B cell (primary cell): ENCODE measurements around the gene STUM. TPM values are rescaled to one million over a fixed set of nuclear protein-coding genes. Genes with fewer than 3 reads are reported as not detected.

Source experiments
- ATAC-seq: fragments of 200-7000 bp; cut with Tn5 transposase; one replicate; pipeline ENCODE4 v1.10.0; 2021; ENCODE audit warnings: low read depth, mild to moderate bottlenecking, moderate number of reproducible peaks, moderate library complexity
- CTCF ChIA-PET: fragments of 350-600 bp; sonication (Branson Sonifier 250); formaldehyde crosslinking; loops from one replicate; lab custom pipeline; 2021; ENCODE audit warnings: antibody characterized with exemption, inconsistent platforms; lab: Charles Lee
- POLR2A ChIA-PET: fragments of 350-600 bp; sonication (Branson Sonifier 250); formaldehyde crosslinking; loops from one replicate; lab custom pipeline; 2021; ENCODE audit warnings: antibody characterized with exemption; lab: Charles Lee
- DNase-seq: peaks from one replicate; pipeline ENCODE4 v3.0.0; 2013
- H2AFZ ChIP-seq: 2 replicates; pipeline ENCODE4 v1.6.1; 2012; ENCODE audit warnings: mild to moderate bottlenecking, low read depth, low read length; ENCODE audit not compliant: insufficient read depth, poor library complexity, severe bottlenecking
- H3K27ac ChIP-seq, 2 donors: 1 replicate in 1 of 2; 2 replicates in 1 of 2; pipeline ENCODE4 v1.5.1; 2012 to 2013; ENCODE audit warnings: low read length in 2 of 2, mild to moderate bottlenecking in 2 of 2, moderate library complexity in 1 of 2
- H3K27me3 ChIP-seq, 4 experiments: fragments of 200-600 bp in 1 of 4; sonication (generic) in 1 of 4; replicated peaks in 1 of 4; 1 replicate in 2 of 4; 2 replicates in 2 of 4; pipeline versions ENCODE4 v1.6.1 to v1.7.0; 2013 to 2016; ENCODE audit warnings: low read length in 3 of 4, mild to moderate bottlenecking in 2 of 4, mixed read lengths in 1 of 4, moderate library complexity in 1 of 4; ENCODE audit not compliant: insufficient read depth in 4 of 4, control insufficient read depth in 3 of 4; ENCODE audit errors: control extremely low read depth in 1 of 4
- H3K36me3 ChIP-seq, 2 experiments: replicated peaks in 1 of 2; 1 replicate in 1 of 2; 2 replicates in 1 of 2; pipeline versions ENCODE4 v1.6.1 to v1.7.1; 2013; ENCODE audit warnings: low read length in 1 of 2; ENCODE audit not compliant: insufficient read depth in 2 of 2, control insufficient read depth in 1 of 2; ENCODE audit errors: control extremely low read depth in 1 of 2, extremely low read depth in 1 of 2
- H3K4me1 ChIP-seq, 2 donors: fragments of 200-600 bp in 1 of 2; sonication (generic) in 1 of 2; 1 replicate in 1 of 2; 2 replicates in 1 of 2; pipeline versions ENCODE4 v1.5.1 to v1.6.1; 2013 to 2017; ENCODE audit warnings: low read length in 2 of 2; ENCODE audit not compliant: control insufficient read depth in 2 of 2, insufficient read depth in 2 of 2
- H3K4me2 ChIP-seq: replicated peaks from 2 replicates; pipeline ENCODE3; 2012; ENCODE audit warnings: mild to moderate bottlenecking, low read depth, low read length; ENCODE audit not compliant: poor library complexity, severe bottlenecking
- H3K4me3 ChIP-seq, 5 experiments: fragments of 200-600 bp in 1 of 5; sonication (generic) in 1 of 5; 1 replicate in 3 of 5; 2 replicates in 2 of 5; pipeline versions ENCODE4 v1.5.1 to v1.7.0; 2011 to 2016; ENCODE audit warnings: low read length in 4 of 5, mild to moderate bottlenecking in 4 of 5, low read depth in 2 of 5, control low read depth in 1 of 5, moderate library complexity in 1 of 5; ENCODE audit not compliant: insufficient read depth in 1 of 5; ENCODE audit errors: control extremely low read depth in 1 of 5, extremely low read depth in 1 of 5
- H3K79me2 ChIP-seq: fragments of 200-600 bp; sonication (generic); one replicate; pipeline ENCODE4 v1.6.0; 2016; ENCODE audit warnings: low read length; ENCODE audit not compliant: control insufficient read depth, insufficient read depth
- H3K9ac ChIP-seq: fragments of 200-600 bp; sonication (generic); 2 replicates; pipeline ENCODE4 v1.6.1; 2017; ENCODE audit warnings: mild to moderate bottlenecking, low read length, moderate library complexity
- H3K9me3 ChIP-seq, 3 donors: one replicate each; pipeline versions ENCODE4 v1.6.1 to v1.7.1; 2013; ENCODE audit warnings: low read length in 2 of 3; ENCODE audit not compliant: control insufficient read depth in 2 of 3, insufficient read depth in 1 of 3; ENCODE audit errors: control extremely low read depth in 1 of 3
- H4K20me1 ChIP-seq: 2 replicates; pipeline ENCODE4 v1.6.0; 2012; ENCODE audit warnings: mild to moderate bottlenecking, low read length; ENCODE audit not compliant: insufficient read depth, control insufficient read depth, poor library complexity, severe bottlenecking
- H3K27ac Mint-ChIP-seq: one replicate; pipeline ENCODE4 v1.8.0; 2021; ENCODE audit warnings: mixed read lengths
- H3K27me3 Mint-ChIP-seq: one replicate; pipeline ENCODE4 v1.8.0; 2021; ENCODE audit warnings: mixed read lengths
- H3K4me1 Mint-ChIP-seq: one replicate; pipeline ENCODE4 v1.8.0; 2021; ENCODE audit warnings: mixed read lengths
- H3K4me3 Mint-ChIP-seq: one replicate; pipeline ENCODE4 v1.8.0; 2021; ENCODE audit warnings: mixed read lengths
- H3K9me3 Mint-ChIP-seq: one replicate; pipeline ENCODE4 v1.8.0; 2022; ENCODE audit warnings: mixed read lengths; ENCODE audit not compliant: insufficient read depth
- CTCF ChIP-seq: fragments of 200-600 bp; IDR thresholded peaks from one replicate; pipeline ENCODE4 v1.8.0; 2022; ENCODE audit warnings: antibody characterized with exemption, mild to moderate bottlenecking
- EZH2 ChIP-seq: IDR thresholded peaks from 2 replicates; pipeline ENCODE4 v1.6.1; 2012; ENCODE audit warnings: borderline replicate concordance, low read depth, mild to moderate bottlenecking, moderate library complexity, low read length; ENCODE audit not compliant: insufficient read depth, poor library complexity, severe bottlenecking
- WGBS: methylation state at CpG from one replicate; pipeline ENCODE4 v1.1.5; 2013; ENCODE audit warnings: missing lambda C conversion rate; ENCODE audit not compliant: insufficient coverage; 5-methylcytosine and 5-hydroxymethylcytosine counted together
- intact Hi-C: fragments of 100-400 bp; cut with micrococcal nuclease; formaldehyde crosslinking; loops from one replicate; pipeline ENCODE4 v1.10.0; 2022
- polyA plus RNA-seq: library from polyadenylated mRNA; depleted of rRNA; stranded (reverse); fragments of >200 nt; gene quantifications from 2 replicates; pipeline ENCODE4 v1.2.3, GENCODE V29; 2012
- total RNA-seq, 2 donors: library from RNA; stranded (reverse); fragments of 120-200 nt in 1 of 2; gene quantifications; 1 replicate in 1 of 2; 2 replicates in 1 of 2; pipeline versions ENCODE4 v1.2.3 to v1.2.4, GENCODE V29; 2013 to 2022

STUM gene
- total and polyA plus RNA-seq, 2 donors (not counting 1 experiment from before 2014, with no cell fraction given) = 0.12 to 0.69 TPM

DNA sequence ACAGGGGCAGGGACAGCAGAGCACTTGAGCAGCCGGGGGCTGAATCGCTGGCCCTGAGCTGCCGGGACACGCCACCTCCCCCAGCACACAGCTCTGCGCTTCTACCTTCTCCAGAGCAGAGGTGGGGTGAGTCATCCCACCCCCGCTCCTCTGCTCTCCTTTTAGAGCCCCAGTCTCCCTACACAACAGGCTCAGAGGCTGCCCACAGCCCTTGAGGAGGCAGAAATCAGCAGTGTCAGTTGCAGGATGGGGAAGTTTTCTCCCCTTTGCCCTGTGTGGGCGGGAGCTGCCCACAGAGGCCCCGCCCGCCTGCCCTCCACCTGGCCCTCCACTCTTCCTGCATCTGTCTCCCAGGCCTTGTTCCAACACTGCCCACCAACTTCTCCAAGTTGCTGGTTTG, 94.6 kb downstream of the STUM start:
- H3K4me3 Mint-ChIP-seq = peak overlapping the region; percentile 81
- Histone ChIP-seq H3K27ac (peak overlapping the region; percentile 62 to 68), H3K4me2 (peak overlapping the region; percentile 66), H4K20me1 (peaks cover 26% of the 10 kb centered on the region), H3K4me3 (no peak overlapping the region), H3K27me3 (no peaks in the 10 kb centered on the region), H2AFZ (peak overlapping the region; percentile 4), H3K79me2 (peaks cover 40% of the 10 kb centered on the region), H3K9me3 (no peaks in the 10 kb centered on the region), H3K9ac (peak overlapping the region; percentile 3), H3K4me1 (peaks cover 57 to 70% of the 10 kb centered on the region in 2 donors), H3K36me3 (peaks cover 4 to 71% of the 10 kb centered on the region in 2 experiments)
- POLR2A ChIA-PET = interaction anchor here (0.7 to 4.4 kb wide), 7 partner anchors 10 to 90 kb away, joined by 3 to 28 read pairs (median 4); no protein-coding TSS in a partner anchor
- CTCF ChIA-PET = interaction anchor here (1.0 to 7.3 kb wide), 13 partner anchors 7 to 242 kb away, joined by 3 to 78 read pairs (median 7); partner anchors contain the start of gene ITPKB
- DNase-seq = peak; percentile 62
- peaks cover 71% of the 10 kb centered on the region for H3K4me1 Mint-ChIP-seq
- TF ChIP-seq CTCF (no peak), EZH2 (no peak)
- intact Hi-C loops = loop anchor here (1.0 to 2.0 kb wide), 3 partner anchors 9 to 44 kb away; no protein-coding TSS in a partner anchor
- peak; percentile 48 for ATAC-seq
- H3K9me3 Mint-ChIP-seq = no peaks in the 10 kb centered on the region
- H3K27me3 Mint-ChIP-seq = no peaks in the 10 kb centered on the region
- peak overlapping the region; percentile 91 for H3K27ac Mint-ChIP-seq
- WGBS = 5% methylated on average over 6 of the region's 9 CpGs
